Measurements from ENCODE around the gene DHX35.

DHX35 gene

GRCh38 chr20:39070484-39071231 lies 108.5 kb downstream of the DHX35 start:
- no peaks in the 10 kb centered on the region for H3K4me1 ChIP-seq (ENCODE audit: control insufficient read depth, low read length)
- no peaks in the 10 kb centered on the region for H3K9me3 ChIP-seq (ENCODE audit: control insufficient read depth, insufficient read depth, low read length)
- H3K27me3 ChIP-seq (ENCODE audit: control insufficient read depth, low read length): peaks cover 47% of the 10 kb centered on the region
- H3K36me3 ChIP-seq (ENCODE audit: control insufficient read depth, low read length): no peaks in the 10 kb centered on the region
- H4K20me1 ChIP-seq (ENCODE audit: control insufficient read depth, insufficient read depth, low read depth, low read length): no peaks in the 10 kb centered on the region
- H3K27ac ChIP-seq (ENCODE audit: low read depth, low read length): no peak overlapping the region
- no peaks in the 10 kb centered on the region for H3K9me2 ChIP-seq (replicated peaks; ENCODE audit: control insufficient read depth, low read length)
- no peak for TF ChIP-seq CTCF (IDR thresholded peaks at IDR 0.05; ENCODE audit: low read depth, low read length, poor library complexity, severe bottlenecking)
- TF ChIP-seq EZH2phosphoT487 (IDR thresholded peaks at IDR 0.05; ENCODE audit: borderline replicate concordance, low read length): no peak
- H3F3A ChIP-seq (ENCODE audit: control insufficient read depth, insufficient read depth): no peaks in the 10 kb centered on the region
- no peak overlapping the region for H3K4me3 ChIP-seq (ENCODE audit: low read length)
- H3K4me2 ChIP-seq (ENCODE audit: low read length): no peak overlapping the region
- H3K79me2 ChIP-seq (ENCODE audit: control insufficient read depth, low read length): no peaks in the 10 kb centered on the region

- H3K79me2 ChIP-seq (ENCODE audit: control insufficient read depth, low read length): no peaks in the 10 kb centered on the region
- H3K9me2 ChIP-seq (replicated peaks; ENCODE audit: control insufficient read depth, low read length): no peaks in the 10 kb centered on the region
- no peak overlapping the region for H3K4me2 ChIP-seq (ENCODE audit: low read length)
- no peaks in the 10 kb centered on the region for H3K4me1 ChIP-seq (ENCODE audit: control insufficient read depth, low read length)
- H3F3A ChIP-seq (ENCODE audit: control insufficient read depth, insufficient read depth): no peaks in the 10 kb centered on the region
- no peaks in the 10 kb centered on the region for H4K20me1 ChIP-seq (ENCODE audit: control insufficient read depth, insufficient read depth, low read depth, low read length)
- no peaks in the 10 kb centered on the region for H3K36me3 ChIP-seq (ENCODE audit: control insufficient read depth, low read length)
- no peak overlapping the region for H3K4me3 ChIP-seq (ENCODE audit: low read length)
- no peak overlapping the region for H3K27ac ChIP-seq (ENCODE audit: low read depth, low read length)
- H3K9me3 ChIP-seq (ENCODE audit: control insufficient read depth, insufficient read depth, low read length): no peaks in the 10 kb centered on the region
- H3K27me3 ChIP-seq (ENCODE audit: control insufficient read depth, low read length): peaks cover 49% of the 10 kb centered on the region
- TF ChIP-seq CTCF (IDR thresholded peaks at IDR 0.05; ENCODE audit: low read depth, low read length, poor library complexity, severe bottlenecking): no peak
- no peak for TF ChIP-seq EZH2phosphoT487 (IDR thresholded peaks at IDR 0.05; ENCODE audit: borderline replicate concordance, low read length)
Measured at GRCh38 chr20:39072132-39072531, 110.0 kb downstream of the DHX35 start.

- Histone ChIP-seq H4K20me1 (ENCODE audit: control insufficient read depth, insufficient read depth, low read depth, low read length) (no peaks in the 10 kb centered on the region), H3K27ac (ENCODE audit: low read depth, low read length) (no peak overlapping the region), H3K4me2 (ENCODE audit: low read length) (no peak overlapping the region), H3K36me3 (ENCODE audit: control insufficient read depth, low read length) (no peaks in the 10 kb centered on the region), H3K9me2 (replicated peaks; ENCODE audit: control insufficient read depth, low read length) (no peaks in the 10 kb centered on the region), H3K27me3 (ENCODE audit: control insufficient read depth, low read length) (peaks cover 45% of the 10 kb centered on the region), H3K4me1 (ENCODE audit: control insufficient read depth, low read length) (no peaks in the 10 kb centered on the region), H3F3A (ENCODE audit: control insufficient read depth, insufficient read depth) (no peaks in the 10 kb centered on the region), H3K4me3 (ENCODE audit: low read length) (no peak overlapping the region), H3K79me2 (ENCODE audit: control insufficient read depth, low read length) (no peaks in the 10 kb centered on the region), H3K9me3 (ENCODE audit: control insufficient read depth, insufficient read depth, low read length) (no peaks in the 10 kb centered on the region)
- TF ChIP-seq EZH2phosphoT487 (IDR thresholded peaks at IDR 0.05; ENCODE audit: borderline replicate concordance, low read length) (no peak), CTCF (IDR thresholded peaks at IDR 0.05; ENCODE audit: low read depth, low read length, poor library complexity, severe bottlenecking) (no peak)
Measured at GRCh38 chr20:39072653-39073052, 110.5 kb downstream of the DHX35 start.

Data from DOHH2 (cell line).